Epithelial cell of proximal tubule (primary cell): ENCODE data around the gene FCRL4. TPM values are rescaled to one million over a fixed set of nuclear protein-coding genes. Genes with fewer than 3 reads are reported as not detected.
"Not testable (repeated sequence)": the region's sequence is repeated elsewhere in the genome, so short reads cannot be mapped to it uniquely, and the experiment has no call there.

ENCODE experiments used
- DNase-seq: peaks from one replicate; pipeline ENCODE4 v3.0.0-alpha.2; 2011; ENCODE audit warnings: low read depth
- H3K4me3 ChIP-seq: 2 replicates; pipeline ENCODE4 v1.5.1; 2011; ENCODE audit warnings: low read depth, mild to moderate bottlenecking, low read length
- CTCF ChIP-seq: conservative IDR thresholded peaks from 2 replicates; pipeline ENCODE4 v1.5.1; 2012; ENCODE audit warnings: low read depth, mild to moderate bottlenecking, low read length
- total RNA-seq: library from RNA; depleted of rRNA; stranded (reverse); fragments of >200 nt; gene quantifications from 2 replicates; pipeline ENCODE4 v1.2.3, GENCODE V29; 2015

The FCRL4 gene
- total RNA-seq, 1 donor from 2014 or later, result not detected

- DNase-seq, result no peak
- no peak overlapping the region for H3K4me3 ChIP-seq
- TF ChIP-seq CTCF, result no peak
Measured at GRCh38 chr1:157562515-157562914, 35.4 kb downstream of the FCRL4 start.

GRCh38 chr1:157558119-157558518 lies 39.8 kb downstream of the FCRL4 start:
- DNase-seq, result no peak
- H3K4me3 ChIP-seq, result no peak overlapping the region
- no peak for TF ChIP-seq CTCF

- no peak within 1 kb of the TSS for H3K4me3 ChIP-seq
- TF ChIP-seq CTCF, result no peak
- no peak for DNase-seq
Measured at GRCh38 chr1:157551694-157552693, 45.9 kb downstream of the FCRL4 start, which contains the start of gene FCRL5. Gene FCRL5, minus strand, starts transcription at chr1:157552515. Its CDS starts 153 bp downstream, at chr1:157552362.

GRCh38 chr1:157548081-157548480 lies 49.8 kb downstream of the FCRL4 start:
- H3K4me3 ChIP-seq, DNase-seq: not testable (repeated sequence)

- TF ChIP-seq CTCF, result no peak
- DNase-seq, result peak; percentile 12
- no peak overlapping the region for H3K4me3 ChIP-seq
Measured at GRCh38 chr1:157542676-157543075, 55.2 kb downstream of the FCRL4 start.

- no peak for TF ChIP-seq CTCF
- H3K4me3 ChIP-seq, result no peak overlapping the region
- no peak for DNase-seq
Measured at GRCh38 chr1:157540852-157541251, 57.0 kb downstream of the FCRL4 start.

GRCh38 chr1:157540160-157540748 lies 57.6 kb downstream of the FCRL4 start:
- H3K4me3 ChIP-seq, result no peak overlapping the region
- TF ChIP-seq CTCF, result no peak

More at GRCh38 chr1:157540160-157540748, 57.6 kb downstream of the FCRL4 start:
- DNase-seq, result no peak
